B cell (primary cell): Measurements from ENCODE around the gene KLHL26. TPM values are rescaled to one million over a fixed set of nuclear protein-coding genes. Genes with fewer than 3 reads are reported as not detected.

Source experiments
- ATAC-seq: fragments of 200-7000 bp; cut with Tn5 transposase; one replicate; pipeline ENCODE4 v1.10.0; 2021; ENCODE audit warnings: low read depth, mild to moderate bottlenecking, moderate number of reproducible peaks, moderate library complexity
- CTCF ChIA-PET: fragments of 350-600 bp; sonication (Branson Sonifier 250); formaldehyde crosslinking; loops from one replicate; lab custom pipeline; 2021; ENCODE audit warnings: antibody characterized with exemption, inconsistent platforms; lab: Charles Lee
- POLR2A ChIA-PET: fragments of 350-600 bp; sonication (Branson Sonifier 250); formaldehyde crosslinking; loops from one replicate; lab custom pipeline; 2021; ENCODE audit warnings: antibody characterized with exemption; lab: Charles Lee
- DNase-seq: peaks from one replicate; pipeline ENCODE4 v3.0.0; 2013
- H2AFZ ChIP-seq: 2 replicates; pipeline ENCODE4 v1.6.1; 2012; ENCODE audit warnings: mild to moderate bottlenecking, low read depth, low read length; ENCODE audit not compliant: insufficient read depth, poor library complexity, severe bottlenecking
- H3K27ac ChIP-seq, 2 donors: 1 replicate in 1 of 2; 2 replicates in 1 of 2; pipeline ENCODE4 v1.5.1; 2012 to 2013; ENCODE audit warnings: low read length in 2 of 2, mild to moderate bottlenecking in 2 of 2, moderate library complexity in 1 of 2
- H3K27me3 ChIP-seq, 4 experiments: fragments of 200-600 bp in 1 of 4; sonication (generic) in 1 of 4; replicated peaks in 1 of 4; 1 replicate in 2 of 4; 2 replicates in 2 of 4; pipeline versions ENCODE4 v1.6.1 to v1.7.0; 2013 to 2016; ENCODE audit warnings: low read length in 3 of 4, mild to moderate bottlenecking in 2 of 4, mixed read lengths in 1 of 4, moderate library complexity in 1 of 4; ENCODE audit not compliant: insufficient read depth in 4 of 4, control insufficient read depth in 3 of 4; ENCODE audit errors: control extremely low read depth in 1 of 4
- H3K36me3 ChIP-seq, 2 experiments: replicated peaks in 1 of 2; 1 replicate in 1 of 2; 2 replicates in 1 of 2; pipeline versions ENCODE4 v1.6.1 to v1.7.1; 2013; ENCODE audit warnings: low read length in 1 of 2; ENCODE audit not compliant: insufficient read depth in 2 of 2, control insufficient read depth in 1 of 2; ENCODE audit errors: control extremely low read depth in 1 of 2, extremely low read depth in 1 of 2
- H3K4me1 ChIP-seq, 2 donors: fragments of 200-600 bp in 1 of 2; sonication (generic) in 1 of 2; 1 replicate in 1 of 2; 2 replicates in 1 of 2; pipeline versions ENCODE4 v1.5.1 to v1.6.1; 2013 to 2017; ENCODE audit warnings: low read length in 2 of 2; ENCODE audit not compliant: control insufficient read depth in 2 of 2, insufficient read depth in 2 of 2
- H3K4me2 ChIP-seq: replicated peaks from 2 replicates; pipeline ENCODE3; 2012; ENCODE audit warnings: mild to moderate bottlenecking, low read depth, low read length; ENCODE audit not compliant: poor library complexity, severe bottlenecking
- H3K4me3 ChIP-seq, 5 experiments: fragments of 200-600 bp in 1 of 5; sonication (generic) in 1 of 5; 1 replicate in 3 of 5; 2 replicates in 2 of 5; pipeline versions ENCODE4 v1.5.1 to v1.7.0; 2011 to 2016; ENCODE audit warnings: low read length in 4 of 5, mild to moderate bottlenecking in 4 of 5, low read depth in 2 of 5, control low read depth in 1 of 5, moderate library complexity in 1 of 5; ENCODE audit not compliant: insufficient read depth in 1 of 5; ENCODE audit errors: control extremely low read depth in 1 of 5, extremely low read depth in 1 of 5
- H3K79me2 ChIP-seq: fragments of 200-600 bp; sonication (generic); one replicate; pipeline ENCODE4 v1.6.0; 2016; ENCODE audit warnings: low read length; ENCODE audit not compliant: control insufficient read depth, insufficient read depth
- H3K9ac ChIP-seq: fragments of 200-600 bp; sonication (generic); 2 replicates; pipeline ENCODE4 v1.6.1; 2017; ENCODE audit warnings: mild to moderate bottlenecking, low read length, moderate library complexity
- H3K9me3 ChIP-seq, 3 donors: one replicate each; pipeline versions ENCODE4 v1.6.1 to v1.7.1; 2013; ENCODE audit warnings: low read length in 2 of 3; ENCODE audit not compliant: control insufficient read depth in 2 of 3, insufficient read depth in 1 of 3; ENCODE audit errors: control extremely low read depth in 1 of 3
- H4K20me1 ChIP-seq: 2 replicates; pipeline ENCODE4 v1.6.0; 2012; ENCODE audit warnings: mild to moderate bottlenecking, low read length; ENCODE audit not compliant: insufficient read depth, control insufficient read depth, poor library complexity, severe bottlenecking
- H3K27ac Mint-ChIP-seq: one replicate; pipeline ENCODE4 v1.8.0; 2021; ENCODE audit warnings: mixed read lengths
- H3K27me3 Mint-ChIP-seq: one replicate; pipeline ENCODE4 v1.8.0; 2021; ENCODE audit warnings: mixed read lengths
- H3K4me1 Mint-ChIP-seq: one replicate; pipeline ENCODE4 v1.8.0; 2021; ENCODE audit warnings: mixed read lengths
- H3K4me3 Mint-ChIP-seq: one replicate; pipeline ENCODE4 v1.8.0; 2021; ENCODE audit warnings: mixed read lengths
- H3K9me3 Mint-ChIP-seq: one replicate; pipeline ENCODE4 v1.8.0; 2022; ENCODE audit warnings: mixed read lengths; ENCODE audit not compliant: insufficient read depth
- EZH2 ChIP-seq: IDR thresholded peaks from 2 replicates; pipeline ENCODE4 v1.6.1; 2012; ENCODE audit warnings: borderline replicate concordance, low read depth, mild to moderate bottlenecking, moderate library complexity, low read length; ENCODE audit not compliant: insufficient read depth, poor library complexity, severe bottlenecking
- WGBS: methylation state at CpG from one replicate; pipeline ENCODE4 v1.1.5; 2013; ENCODE audit warnings: missing lambda C conversion rate; ENCODE audit not compliant: insufficient coverage; 5-methylcytosine and 5-hydroxymethylcytosine counted together
- intact Hi-C: fragments of 100-400 bp; cut with micrococcal nuclease; formaldehyde crosslinking; loops from one replicate; pipeline ENCODE4 v1.10.0; 2022
- polyA plus RNA-seq: library from polyadenylated mRNA; depleted of rRNA; stranded (reverse); fragments of >200 nt; gene quantifications from 2 replicates; pipeline ENCODE4 v1.2.3, GENCODE V29; 2012
- total RNA-seq, 2 donors: library from RNA; stranded (reverse); fragments of 120-200 nt in 1 of 2; gene quantifications; 1 replicate in 1 of 2; 2 replicates in 1 of 2; pipeline versions ENCODE4 v1.2.3 to v1.2.4, GENCODE V29; 2013 to 2022
- TF ChIP-seq, protein P1 (sequence below): fragments of 200-600 bp; IDR thresholded peaks from one replicate; pipeline ENCODE4 v1.8.0; 2022; ENCODE audit warnings: antibody characterized with exemption, mild to moderate bottlenecking

Gene KLHL26
- total and polyA plus RNA-seq, 2 donors (not counting 1 experiment from before 2014, with no cell fraction given), result 5.0 to 14.6 TPM

DNA sequence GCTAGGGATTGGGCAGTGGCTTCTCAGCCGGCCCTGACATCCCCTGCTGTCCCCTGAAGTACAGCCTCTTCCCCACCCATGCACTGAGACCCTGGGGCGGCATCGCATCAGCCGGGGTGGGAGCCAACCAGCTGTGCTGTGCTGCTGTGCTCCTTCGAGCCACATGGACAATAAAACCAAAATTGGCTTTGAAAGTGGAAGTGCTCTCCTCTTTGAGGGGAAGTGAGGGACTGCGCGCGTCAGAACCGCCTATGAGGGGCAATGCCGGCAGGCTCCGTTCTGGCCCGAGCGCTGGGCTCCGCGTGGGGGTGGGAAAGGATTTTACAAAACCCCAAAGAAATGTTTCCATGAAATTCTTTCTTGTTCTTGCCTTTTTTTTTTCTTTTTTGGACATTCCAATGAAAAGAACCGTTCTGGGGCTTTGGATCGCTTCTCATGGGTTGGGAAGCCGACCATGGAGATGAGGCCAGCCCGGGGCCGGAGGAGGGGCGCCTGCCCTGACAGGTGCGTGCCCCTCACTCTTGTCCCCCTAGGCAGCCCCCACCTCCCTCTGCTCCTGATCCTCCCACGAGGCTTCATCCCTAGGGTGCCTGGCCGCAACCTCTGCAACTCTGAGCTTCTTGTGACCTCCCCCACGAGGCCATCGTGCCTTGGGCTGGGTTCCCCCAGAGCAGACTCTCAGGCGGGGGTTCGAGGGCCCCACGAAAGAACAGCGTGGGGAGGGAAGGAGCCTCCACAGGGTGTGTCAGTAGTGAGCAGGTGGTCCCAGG is 22.6 kb downstream of the KLHL26 start:
- Histone ChIP-seq H3K27ac (no peak overlapping the region), H3K9me3 (peaks cover 0 to 7% (median 0%) of the 10 kb centered on the region in 3 donors), H3K9ac (peak overlapping the region; percentile 29), H3K79me2 (peaks cover 46% of the 10 kb centered on the region), H3K4me3 (peak overlapping the region in 2 of 5 experiments; percentile 23 to 28), H2AFZ (no peak overlapping the region), H3K4me1 (peaks cover 11 to 21% of the 10 kb centered on the region in 2 donors), H3K36me3 (no peaks in the 10 kb centered on the region), H3K4me2 (peak overlapping the region; percentile 62), H4K20me1 (peaks cover 41% of the 10 kb centered on the region), H3K27me3 (no peaks in the 10 kb centered on the region)
- Mint-ChIP-seq H3K4me3 (peak overlapping the region; percentile 69), H3K27me3 (no peaks in the 10 kb centered on the region), H3K9me3 (no peaks in the 10 kb centered on the region), H3K4me1 (peaks cover 37% of the 10 kb centered on the region), H3K27ac (peak overlapping the region; percentile 76)
- 40% methylated on average over 19 of the region's 30 CpGs for WGBS
- ChIA-PET CTCF (interaction anchor here (1.0 kb wide), 1 partner anchor 66 kb away, joined by 3 read pairs; no protein-coding TSS in a partner anchor), POLR2A (no interaction called here)
- ATAC-seq, result peak; percentile 66
- intact Hi-C loops, result no loop called here
- peak; percentile 71 for DNase-seq
- TF ChIP-seq, protein P1, sequence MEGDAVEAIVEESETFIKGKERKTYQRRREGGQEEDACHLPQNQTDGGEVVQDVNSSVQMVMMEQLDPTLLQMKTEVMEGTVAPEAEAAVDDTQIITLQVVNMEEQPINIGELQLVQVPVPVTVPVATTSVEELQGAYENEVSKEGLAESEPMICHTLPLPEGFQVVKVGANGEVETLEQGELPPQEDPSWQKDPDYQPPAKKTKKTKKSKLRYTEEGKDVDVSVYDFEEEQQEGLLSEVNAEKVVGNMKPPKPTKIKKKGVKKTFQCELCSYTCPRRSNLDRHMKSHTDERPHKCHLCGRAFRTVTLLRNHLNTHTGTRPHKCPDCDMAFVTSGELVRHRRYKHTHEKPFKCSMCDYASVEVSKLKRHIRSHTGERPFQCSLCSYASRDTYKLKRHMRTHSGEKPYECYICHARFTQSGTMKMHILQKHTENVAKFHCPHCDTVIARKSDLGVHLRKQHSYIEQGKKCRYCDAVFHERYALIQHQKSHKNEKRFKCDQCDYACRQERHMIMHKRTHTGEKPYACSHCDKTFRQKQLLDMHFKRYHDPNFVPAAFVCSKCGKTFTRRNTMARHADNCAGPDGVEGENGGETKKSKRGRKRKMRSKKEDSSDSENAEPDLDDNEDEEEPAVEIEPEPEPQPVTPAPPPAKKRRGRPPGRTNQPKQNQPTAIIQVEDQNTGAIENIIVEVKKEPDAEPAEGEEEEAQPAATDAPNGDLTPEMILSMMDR, result no peak
- TF ChIP-seq EZH2, result no peak
